Prostate gland (tissue), 2 donors: ENCODE measurements around the gene PDZD7. TPM values are rescaled to one million over a fixed set of nuclear protein-coding genes. Genes with fewer than 3 reads are reported as not detected.

ENCODE experiments used
- DNase-seq: peaks from one replicate; pipeline ENCODE4 v3.0.0-alpha.2; 2019; ENCODE audit warnings: low spot score
- H3K27ac ChIP-seq, 2 donors: fragments of 200-600 bp; sonication (generic); 2 replicates each; pipeline ENCODE4 v1.5.1; 2017 to 2019
- H3K27me3 ChIP-seq: fragments of 200-600 bp; sonication (generic); replicated peaks from 2 replicates; pipeline ENCODE4 v1.5.1; 2019; ENCODE audit not compliant: insufficient read depth
- H3K36me3 ChIP-seq, 2 donors: fragments of 200-600 bp; sonication (generic); 1 replicate in 1 of 2; 2 replicates in 1 of 2; pipeline versions ENCODE4 v1.5.1 to v1.8.1; 2017 to 2019
- H3K4me1 ChIP-seq: fragments of 200-600 bp; sonication (generic); replicated peaks from 2 replicates; pipeline ENCODE4 v1.5.1; 2019
- H3K4me3 ChIP-seq, 2 donors: fragments of 200-600 bp; sonication (generic); 2 replicates each; pipeline ENCODE4 v1.5.1; 2017 to 2019
- H3K9me3 ChIP-seq: fragments of 200-600 bp; sonication (generic); 2 replicates; pipeline ENCODE4 v1.5.1; 2017
- POLR2A ChIP-seq: fragments of 450-650 bp; IDR thresholded peaks from one replicate; pipeline ENCODE4 v1.6.1; 2016; ENCODE audit warnings: antibody characterized with exemption, mild to moderate bottlenecking
- POLR2AphosphoS5 ChIP-seq: sonication (generic); formaldehyde crosslinking; IDR thresholded peaks from one replicate; pipeline ENCODE4 v1.6.1; 2017; ENCODE audit warnings: antibody characterized with exemption
- WGBS: methylation state at CpG from one replicate; pipeline ENCODE4 v1.1.5; 2018; 5-methylcytosine and 5-hydroxymethylcytosine counted together
- intact Hi-C: fragments of 100-400 bp; cut with DNase I; formaldehyde crosslinking; loops from one replicate; pipeline ENCODE4 v1.14.2; 2022
- total RNA-seq, 2 donors: library from RNA; depleted of rRNA; stranded (reverse); fragments of >200 nt; gene quantifications; one replicate each; pipeline ENCODE4 v1.1.0, GENCODE V29; 2016
- TF ChIP-seq, protein P1 (sequence below), 4 experiments: fragments of 200-600 bp in 2 of 4; fragments of 450-650 bp in 2 of 4; sonication (generic) in 2 of 4; IDR thresholded peaks; 1 replicate in 3 of 4; 2 replicates in 1 of 4; pipeline ENCODE4 v1.5.1; 2016 to 2019; ENCODE audit warnings: antibody characterized with exemption in 4 of 4, mild to moderate bottlenecking in 2 of 4, moderate library complexity in 2 of 4

PDZD7 gene
- total RNA-seq, 2 donors from 2014 or later, result 0.82 to 1.5 TPM

GRCh38 chr10:101040851-101041250 is 9.9 kb upstream of the PDZD7 start:
- TF ChIP-seq, protein P1, sequence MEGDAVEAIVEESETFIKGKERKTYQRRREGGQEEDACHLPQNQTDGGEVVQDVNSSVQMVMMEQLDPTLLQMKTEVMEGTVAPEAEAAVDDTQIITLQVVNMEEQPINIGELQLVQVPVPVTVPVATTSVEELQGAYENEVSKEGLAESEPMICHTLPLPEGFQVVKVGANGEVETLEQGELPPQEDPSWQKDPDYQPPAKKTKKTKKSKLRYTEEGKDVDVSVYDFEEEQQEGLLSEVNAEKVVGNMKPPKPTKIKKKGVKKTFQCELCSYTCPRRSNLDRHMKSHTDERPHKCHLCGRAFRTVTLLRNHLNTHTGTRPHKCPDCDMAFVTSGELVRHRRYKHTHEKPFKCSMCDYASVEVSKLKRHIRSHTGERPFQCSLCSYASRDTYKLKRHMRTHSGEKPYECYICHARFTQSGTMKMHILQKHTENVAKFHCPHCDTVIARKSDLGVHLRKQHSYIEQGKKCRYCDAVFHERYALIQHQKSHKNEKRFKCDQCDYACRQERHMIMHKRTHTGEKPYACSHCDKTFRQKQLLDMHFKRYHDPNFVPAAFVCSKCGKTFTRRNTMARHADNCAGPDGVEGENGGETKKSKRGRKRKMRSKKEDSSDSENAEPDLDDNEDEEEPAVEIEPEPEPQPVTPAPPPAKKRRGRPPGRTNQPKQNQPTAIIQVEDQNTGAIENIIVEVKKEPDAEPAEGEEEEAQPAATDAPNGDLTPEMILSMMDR (IDR thresholded peaks at IDR 0.05), result no peak
- TF ChIP-seq POLR2A (no peak), POLR2AphosphoS5 (no peak)
- H3K36me3 ChIP-seq, result no peaks in the 10 kb centered on the region
- no peak for DNase-seq
- H3K27me3 ChIP-seq, result no peaks in the 10 kb centered on the region
- no peak overlapping the region for H3K4me3 ChIP-seq
- no peaks in the 10 kb centered on the region for H3K9me3 ChIP-seq
- WGBS, result 30% methylated on average over 2 of the region's 2 CpGs
- H3K27ac ChIP-seq, result no peak overlapping the region
- intact Hi-C loops, result loop anchor here (2.0 kb wide), 1 partner anchor 26 kb away; no protein-coding TSS in a partner anchor
- peaks cover 7% of the 10 kb centered on the region for H3K4me1 ChIP-seq

DNA sequence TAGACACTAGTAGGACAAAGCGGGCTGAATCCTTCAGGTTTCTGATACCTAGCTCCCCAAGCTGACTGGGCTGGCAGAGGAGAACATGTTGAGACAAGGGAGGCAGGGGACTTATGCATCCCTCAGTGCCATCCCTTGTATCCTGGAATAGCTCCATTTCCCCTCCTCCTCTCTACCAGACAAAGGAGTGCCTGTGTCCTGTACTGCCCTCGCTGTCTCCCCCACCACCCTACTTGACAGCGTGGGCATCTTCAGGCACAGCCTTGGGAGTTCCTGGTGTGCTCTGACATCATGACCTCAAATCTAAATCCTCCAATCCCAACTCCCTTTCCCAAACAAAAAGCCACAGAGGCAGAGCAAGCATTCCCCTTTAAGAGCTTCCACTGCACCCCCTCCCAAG is 9.1 kb upstream of the PDZD7 start:
- peaks cover 0 to 4% of the 10 kb centered on the region in 2 donors for H3K36me3 ChIP-seq
- H3K27ac ChIP-seq, result no peak overlapping the region
- peaks cover 7% of the 10 kb centered on the region for H3K4me1 ChIP-seq
- 82% methylated on average over 3 of the region's 3 CpGs for WGBS
- no peak for DNase-seq
- H3K9me3 ChIP-seq, result no peaks in the 10 kb centered on the region
- no peak overlapping the region for H3K4me3 ChIP-seq
- intact Hi-C loops, result loop anchor here (2.0 kb wide), 1 partner anchor 27 kb away; no protein-coding TSS in a partner anchor
- TF ChIP-seq POLR2A (no peak), POLR2AphosphoS5 (no peak)
- TF ChIP-seq, protein P1 (IDR thresholded peaks at IDR 0.05), result no peak
- H3K27me3 ChIP-seq, result no peaks in the 10 kb centered on the region

DNA sequence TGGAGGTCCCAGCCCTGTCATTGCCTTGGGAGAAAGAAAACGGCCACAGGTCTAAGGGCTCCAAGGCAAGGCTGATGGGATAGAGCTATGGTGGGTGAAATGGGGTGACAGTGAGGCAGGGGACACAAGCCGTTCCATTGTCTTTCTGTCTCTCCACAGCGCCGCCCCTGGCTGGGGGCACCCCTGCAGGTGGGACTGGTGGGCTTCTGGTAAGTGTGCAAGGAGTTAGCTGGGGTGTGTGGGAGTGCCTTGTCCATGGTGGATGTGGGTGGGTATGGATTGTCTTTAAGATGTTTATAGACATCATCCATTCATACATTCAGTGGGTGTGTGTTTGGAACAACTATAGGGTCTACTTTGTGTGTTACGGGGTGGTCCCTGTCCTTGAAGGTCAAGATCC is 7.6 kb upstream of the PDZD7 start:
- no peaks in the 10 kb centered on the region for H3K27me3 ChIP-seq
- intact Hi-C loops, result no loop called here
- H3K9me3 ChIP-seq, result no peaks in the 10 kb centered on the region
- H3K27ac ChIP-seq, result no peak overlapping the region
- no peak for DNase-seq
- H3K4me3 ChIP-seq, result no peak overlapping the region
- peaks cover 0 to 4% of the 10 kb centered on the region in 2 donors for H3K36me3 ChIP-seq
- H3K4me1 ChIP-seq, result peaks cover 7% of the 10 kb centered on the region
- TF ChIP-seq, protein P1 (IDR thresholded peaks at IDR 0.05), result no peak
- TF ChIP-seq POLR2A, result no peak
- TF ChIP-seq POLR2AphosphoS5, result no peak
- WGBS, result 63% methylated on average over 5 of the region's 5 CpGs

DNA sequence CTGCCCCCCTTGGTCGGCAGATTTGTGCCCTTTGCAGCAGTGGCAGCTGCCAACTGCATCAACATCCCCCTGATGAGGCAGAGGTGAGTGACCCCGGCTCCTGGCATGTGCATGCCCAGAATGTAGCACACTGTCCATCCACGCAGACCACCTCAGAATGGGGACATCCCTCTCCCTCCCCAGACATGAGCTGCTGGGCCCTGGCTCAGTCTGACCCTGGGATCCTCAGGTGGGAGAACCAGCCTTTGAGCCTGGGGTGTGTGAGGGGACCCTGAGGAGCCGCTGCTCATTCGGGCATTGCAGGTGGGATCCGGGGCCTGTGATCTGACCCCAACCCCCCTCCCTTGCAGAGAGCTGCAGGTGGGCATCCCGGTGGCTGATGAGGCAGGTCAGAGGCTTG is 5.8 kb upstream of the PDZD7 start:
- Histone ChIP-seq H3K27me3 (no peaks in the 10 kb centered on the region), H3K4me1 (peaks cover 13% of the 10 kb centered on the region), H3K27ac (no peak overlapping the region), H3K36me3 (peaks cover 0 to 4% of the 10 kb centered on the region in 2 donors), H3K4me3 (no peak overlapping the region), H3K9me3 (no peaks in the 10 kb centered on the region)
- no peak for DNase-seq
- intact Hi-C loops, result no loop called here
- no peak for TF ChIP-seq POLR2AphosphoS5
- TF ChIP-seq POLR2A, result no peak
- TF ChIP-seq, protein P1 (IDR thresholded peaks at IDR 0.05), result no peak
- WGBS, result 84% methylated on average over 5 of the region's 7 CpGs

GRCh38 chr10:101035916-101036702 is 5.2 kb upstream of the PDZD7 start:
- no peak overlapping the region for H3K4me3 ChIP-seq
- no peaks in the 10 kb centered on the region for H3K27me3 ChIP-seq
- 84% methylated on average over 10 of the region's 10 CpGs for WGBS
- no peak overlapping the region for H3K27ac ChIP-seq
- no peak for DNase-seq
- intact Hi-C loops, result no loop called here
- H3K4me1 ChIP-seq, result peaks cover 13% of the 10 kb centered on the region
- TF ChIP-seq, protein P1 (IDR thresholded peaks at IDR 0.05), result no peak
- TF ChIP-seq POLR2AphosphoS5 (no peak), POLR2A (no peak)
- peaks cover 0 to 4% of the 10 kb centered on the region in 2 donors for H3K36me3 ChIP-seq
- no peaks in the 10 kb centered on the region for H3K9me3 ChIP-seq
